Eye (tissue), 1 donor: ENCODE data around the gene AATF.
"Not testable (repeated sequence)": the region's sequence is repeated elsewhere in the genome, so short reads cannot be mapped to it uniquely, and the experiment has no call there.

ENCODE experiments used
- DNase-seq: peaks from one replicate; pipeline ENCODE4 v3.0.0-alpha.2; 2015

AATF gene

GRCh38 chr17:37051381-37051780 lies 102.6 kb downstream of the AATF start:
- no peak for DNase-seq

DNA sequence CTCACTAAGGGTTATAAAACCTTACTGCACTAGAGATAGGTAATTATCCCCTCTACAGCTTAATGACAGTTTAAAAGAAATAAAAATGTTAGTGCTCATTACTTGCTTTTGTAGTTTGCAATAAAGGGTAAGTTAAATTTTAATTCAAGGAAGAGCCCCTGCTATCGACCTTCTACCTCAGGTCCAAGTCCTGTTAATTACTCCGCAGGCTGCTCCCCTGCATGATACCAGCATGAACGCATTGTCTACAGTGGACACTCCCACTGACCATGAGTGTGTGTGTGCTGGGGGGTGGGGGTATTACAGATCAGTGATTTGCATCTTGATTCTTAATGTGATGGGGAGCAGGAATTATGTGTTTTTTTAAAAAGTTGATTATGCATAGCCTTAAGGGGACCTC lies 103.1 kb downstream of the AATF start:
- no peak for DNase-seq

DNA sequence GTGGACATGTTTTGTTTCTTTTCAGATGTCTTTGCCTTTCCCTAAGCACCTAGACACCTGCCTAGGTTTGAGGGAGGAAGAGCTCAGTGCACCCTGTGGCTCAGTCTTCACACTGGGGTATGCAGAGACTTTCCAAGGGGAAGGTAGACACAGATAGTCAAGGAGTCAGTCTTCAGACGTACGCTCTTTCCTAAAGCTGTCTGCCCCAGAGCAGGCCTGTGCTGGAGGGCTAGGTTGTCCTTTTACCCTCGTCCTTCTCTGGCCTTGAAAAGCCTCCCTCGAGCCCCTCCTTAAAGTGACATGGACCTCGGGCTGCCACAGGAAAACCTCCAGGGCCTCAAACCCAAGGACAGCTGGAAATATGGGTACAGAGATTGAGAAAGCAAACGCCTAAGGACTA lies 103.7 kb downstream of the AATF start:
- no peak for DNase-seq

- no peak for DNase-seq
Observed at GRCh38 chr17:37054894-37055293, 106.1 kb downstream of the AATF start.

DNA sequence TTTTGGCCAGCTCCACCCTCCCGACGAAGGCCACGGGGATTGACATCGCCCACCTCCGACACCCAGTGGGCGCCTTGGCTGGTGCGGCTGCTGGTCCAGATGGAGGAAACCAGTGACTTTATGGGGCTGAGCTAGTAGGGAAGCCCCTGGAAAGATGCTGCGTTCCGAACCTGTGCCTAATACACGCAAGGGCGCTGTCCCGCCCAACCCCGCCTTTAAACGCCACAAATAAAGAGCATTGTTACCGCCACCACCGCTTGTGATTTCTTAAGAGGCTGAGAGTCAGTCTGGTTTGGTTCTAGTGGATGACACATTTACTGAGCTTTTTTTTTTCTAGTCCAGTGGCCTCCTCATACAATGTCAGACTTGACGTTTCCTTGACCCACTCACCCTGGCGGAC lies 107.9 kb downstream of the AATF start:
- no peak for DNase-seq

DNA sequence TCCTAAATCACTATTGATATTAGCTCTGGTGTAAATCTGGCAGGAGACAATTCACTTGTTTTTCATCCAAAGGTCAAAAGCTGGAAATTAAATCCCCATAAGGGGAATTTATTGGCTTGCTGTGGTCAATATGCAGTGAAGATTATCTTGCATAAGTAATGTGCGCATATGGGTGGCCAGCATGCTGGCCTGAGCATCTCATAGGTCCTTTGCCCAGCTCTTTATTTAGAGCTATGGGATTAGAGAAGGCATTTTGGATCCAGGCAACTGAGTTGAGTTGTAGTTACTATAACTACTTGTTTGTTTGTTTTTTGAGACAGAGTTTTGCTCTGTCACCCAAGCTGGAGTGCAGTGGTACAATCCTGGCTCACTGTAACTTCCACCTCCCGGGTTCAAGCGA lies 110.7 kb downstream of the AATF start:
- DNase-seq: no peak

DNA sequence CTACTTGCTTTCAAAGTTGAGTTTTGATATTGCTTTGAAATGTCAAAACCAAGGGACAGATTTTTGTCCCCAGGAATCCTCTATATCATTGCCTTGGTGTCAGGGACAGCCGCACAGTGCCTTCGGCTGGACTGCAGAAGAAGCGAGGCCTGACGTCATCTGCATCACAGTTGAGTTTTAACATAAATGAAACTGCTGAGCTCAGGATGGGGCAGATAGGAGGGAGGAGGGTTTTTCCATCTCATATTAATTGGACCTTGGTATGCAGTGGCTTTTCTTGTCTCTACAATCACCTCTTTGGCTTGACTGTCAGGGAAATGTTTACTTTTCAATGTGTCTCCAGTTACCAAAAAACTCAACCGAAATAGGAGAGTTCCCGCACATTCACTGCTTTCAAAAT lies 111.3 kb downstream of the AATF start:
- DNase-seq: no peak

GRCh38 chr17:37060928-37061327 lies 112.2 kb downstream of the AATF start:
- no peak for DNase-seq

GRCh38 chr17:37062021-37062420 lies 113.3 kb downstream of the AATF start:
- DNase-seq: no peak

- DNase-seq: no peak
Observed at GRCh38 chr17:37064206-37064605, 115.5 kb downstream of the AATF start.

- DNase-seq: no peak
Observed at GRCh38 chr17:37064956-37065355, 116.2 kb downstream of the AATF start.

- no peak for DNase-seq
Observed at GRCh38 chr17:37065486-37066321, 117.0 kb downstream of the AATF start.

- DNase-seq: no peak
Observed at GRCh38 chr17:37066322-37067255, 117.8 kb downstream of the AATF start.

DNA sequence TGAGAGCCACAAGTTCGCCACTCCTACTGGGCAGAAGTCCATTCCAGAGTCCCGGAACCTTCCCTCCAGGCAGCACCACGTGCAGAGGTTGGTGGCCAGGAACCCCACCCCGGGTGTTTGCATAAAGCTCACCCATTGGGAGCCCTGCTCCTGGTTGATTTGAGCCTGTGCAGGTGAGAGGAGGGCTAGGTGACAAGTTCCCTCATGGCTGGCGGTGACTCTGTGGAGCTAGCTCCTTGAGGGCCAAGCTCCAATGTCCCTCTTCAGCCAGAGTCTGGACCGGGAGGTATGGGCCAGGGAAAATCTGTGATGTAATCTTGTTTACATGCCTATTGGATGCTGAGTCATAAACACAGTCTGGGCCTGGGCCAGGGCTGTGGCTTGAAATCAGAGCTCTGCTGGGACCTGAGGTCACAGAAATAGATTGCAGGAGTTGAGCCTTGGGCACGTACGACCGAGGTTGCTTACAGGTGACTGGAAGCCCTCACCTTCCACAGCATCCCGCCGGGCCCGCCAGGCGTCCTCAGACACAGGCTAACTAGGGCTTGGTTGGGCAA lies 118.9 kb downstream of the AATF start:
- no peak for DNase-seq

DNA sequence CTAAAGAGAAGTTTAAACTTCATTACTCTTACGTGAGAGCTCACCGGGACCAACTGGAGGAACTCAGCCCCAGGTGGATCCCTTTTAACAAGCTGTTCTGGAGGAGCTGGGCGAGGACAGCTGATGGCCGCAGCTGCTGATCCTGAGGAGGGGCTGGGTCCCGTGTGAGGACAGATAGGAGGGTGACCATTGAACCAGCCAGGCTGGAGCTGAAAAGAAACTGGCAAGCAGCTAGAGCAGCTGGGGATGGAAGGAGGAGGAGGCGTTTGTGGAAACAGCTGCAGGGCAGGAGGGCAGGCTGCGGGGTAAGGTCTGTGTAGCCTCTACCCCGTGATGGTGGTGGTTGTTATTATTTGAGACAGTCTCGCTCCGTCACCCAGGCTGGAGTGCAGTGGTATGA lies 119.5 kb downstream of the AATF start:
- DNase-seq: no peak

DNA sequence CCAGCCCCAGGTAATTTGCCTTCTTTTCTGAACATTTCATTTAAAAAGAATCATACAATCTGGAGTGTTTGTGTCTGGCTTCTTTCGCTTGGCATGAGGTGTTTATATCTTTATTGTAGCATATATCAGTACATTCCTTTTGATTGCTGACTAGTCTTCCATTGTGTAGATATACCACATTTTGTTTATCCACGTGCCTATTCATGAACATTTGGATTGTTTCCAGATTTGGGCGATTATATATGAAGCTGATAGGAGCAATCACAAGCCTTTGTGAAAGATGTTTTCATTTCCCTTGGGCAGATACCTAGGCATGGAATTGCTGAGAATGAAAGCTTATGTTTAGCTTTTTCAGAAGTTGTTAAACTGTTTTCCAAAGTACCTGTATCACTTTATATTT lies 120.3 kb downstream of the AATF start:
- DNase-seq: no peak

GRCh38 chr17:37073464-37073863 lies 124.7 kb downstream of the AATF start:
- not testable (repeated sequence) for DNase-seq

GRCh38 chr17:37079065-37079708 lies 130.4 kb downstream of the AATF start:
- no peak for DNase-seq

DNA sequence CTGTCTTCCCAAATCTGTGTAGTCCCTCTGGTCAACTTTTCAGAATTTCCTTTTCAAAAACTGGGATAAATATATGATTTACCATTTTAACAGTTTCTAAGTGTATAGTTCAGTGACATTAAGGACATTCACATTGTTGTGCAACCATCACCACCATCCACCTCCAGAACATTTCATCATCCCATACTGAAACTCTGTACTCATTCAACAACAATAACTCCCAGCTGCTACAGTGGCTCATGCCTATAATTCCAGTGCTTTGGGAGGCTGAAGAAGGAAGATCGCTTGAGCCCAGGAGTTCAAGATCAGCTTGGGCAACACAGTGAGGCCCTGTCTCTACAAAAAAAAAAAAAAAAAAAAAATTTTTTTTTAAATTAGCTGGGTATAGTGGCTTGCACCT lies 131.0 kb downstream of the AATF start:
- DNase-seq: no peak

DNA sequence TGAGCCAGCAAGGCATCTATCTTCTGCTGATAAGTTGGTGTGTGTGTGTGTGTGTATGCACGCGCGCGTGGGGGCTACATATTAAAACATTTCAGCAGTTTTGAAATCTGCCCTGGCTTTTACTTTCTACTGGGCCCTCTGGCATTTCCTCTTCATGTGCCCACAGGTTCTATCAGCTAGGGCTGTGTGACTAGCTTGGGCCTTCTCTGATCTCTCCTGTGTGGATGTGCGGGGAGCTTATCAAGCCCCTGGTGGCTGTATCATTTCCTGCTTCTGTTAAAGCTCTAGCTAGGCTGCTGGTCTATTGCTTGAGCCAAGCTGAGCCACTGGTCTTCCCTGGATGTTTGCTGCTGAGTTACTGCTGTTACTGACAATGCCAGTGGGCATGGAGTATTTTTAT lies 132.5 kb downstream of the AATF start:
- no peak for DNase-seq

DNA sequence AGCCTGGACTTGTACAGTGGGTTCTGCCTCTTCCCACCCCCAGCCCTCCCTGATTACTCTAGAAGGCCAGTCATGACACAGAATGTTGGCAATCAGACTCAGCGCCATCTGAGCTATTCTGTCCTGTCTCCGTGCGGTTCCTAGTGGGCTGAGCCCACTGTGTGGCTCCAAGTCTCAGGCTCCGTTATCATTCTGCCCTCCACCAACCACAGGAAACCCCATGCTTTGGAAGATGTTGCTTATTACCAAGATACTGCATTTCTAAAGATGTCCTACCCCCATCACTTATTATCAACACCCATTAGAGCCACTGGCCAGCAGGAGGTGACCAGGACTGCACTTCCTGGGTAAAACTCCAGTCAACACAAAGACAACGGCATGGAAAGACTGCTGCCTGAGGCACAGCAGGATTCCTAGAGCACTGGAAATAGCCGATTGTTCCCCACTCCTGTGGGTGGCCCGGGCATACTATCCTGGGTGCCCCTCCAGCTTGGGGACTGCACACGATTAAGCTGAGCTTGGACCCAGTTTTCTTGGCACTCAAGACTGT lies 133.6 kb downstream of the AATF start:
- DNase-seq: no peak

- DNase-seq: no peak
Observed at GRCh38 chr17:37082985-37083384, 134.2 kb downstream of the AATF start.

GRCh38 chr17:37083456-37083855 lies 134.7 kb downstream of the AATF start:
- no peak for DNase-seq
